Smooth muscle cell of the pulmonary artery (primary cell): ENCODE measurements around the gene RNF145. TPM values are rescaled to one million over a fixed set of nuclear protein-coding genes. Genes with fewer than 3 reads are reported as not detected.

Experiments
- total RNA-seq: library from RNA; depleted of rRNA; stranded (reverse); fragments of >200 nt; gene quantifications from 2 replicates; pipeline ENCODE4 v1.2.3, GENCODE V29; 2014

RNF145 gene
- 78.3 and 90.6 TPM in 2 replicates for total RNA-seq

GRCh38 chr5:159209438-159210209, at the start of gene RNF145:
Gene RNF145 (minus strand): TSS chr5:159209553. CDS start chr5:159203617, 5,936 bp downstream.

Other genes with a start within 250 kb of the RNF145 start
- gene EBF1, start 109.6 kb downstream of the RNF145 start, total RNA-seq = 5.2 and 36.1 TPM in 2 replicates
- gene UBLCP1, start 53.7 kb upstream of the RNF145 start, total RNA-seq = 11.2 and 14.1 TPM in 2 replicates
- gene IL12B, start 120.9 kb upstream of the RNF145 start, total RNA-seq = not detected in 2 replicates